Liver (tissue), 9 donors: ENCODE results near the gene ADK. TPM values are rescaled to one million over a fixed set of nuclear protein-coding genes. Genes with fewer than 3 reads are reported as not detected.

ENCODE experiments used
- DNase-seq: peaks from one replicate; pipeline ENCODE4 v3.0.0-alpha.2; 2017; ENCODE audit warnings: low spot score
- H3K27ac ChIP-seq, 2 donors: one replicate each; pipeline ENCODE4 v1.7.0; 2013; ENCODE audit warnings: inconsistent platforms in 2 of 2, low read length in 2 of 2, control low read depth in 1 of 2, low read depth in 1 of 2, mild to moderate bottlenecking in 1 of 2
- H3K27me3 ChIP-seq, 4 donors: one replicate each; pipeline versions ENCODE4 v1.6.1 to v1.7.0; 2013; ENCODE audit warnings: low read length in 3 of 4, inconsistent platforms in 1 of 4, mild to moderate bottlenecking in 1 of 4, moderate library complexity in 1 of 4; ENCODE audit not compliant: control insufficient read depth in 4 of 4, insufficient read depth in 4 of 4
- H3K36me3 ChIP-seq, 4 donors: one replicate each; pipeline versions ENCODE4 v1.6.1 to v1.7.0; 2013; ENCODE audit warnings: low read length in 3 of 4, mild to moderate bottlenecking in 3 of 4, low read depth in 1 of 4, moderate library complexity in 1 of 4; ENCODE audit not compliant: control insufficient read depth in 4 of 4, insufficient read depth in 3 of 4
- H3K4me1 ChIP-seq, 4 donors: one replicate each; pipeline versions ENCODE4 v1.6.1 to v1.7.0; 2013; ENCODE audit warnings: low read length in 3 of 4, mild to moderate bottlenecking in 3 of 4, moderate library complexity in 1 of 4; ENCODE audit not compliant: control insufficient read depth in 4 of 4, insufficient read depth in 4 of 4
- H3K4me3 ChIP-seq, 3 donors: one replicate each; pipeline versions ENCODE4 v1.6.1 to v1.7.0; 2013; ENCODE audit warnings: low read length in 3 of 3, control low read depth in 1 of 3, low read depth in 1 of 3, mild to moderate bottlenecking in 1 of 3
- H3K9ac ChIP-seq, 2 donors: one replicate each; pipeline ENCODE4 v1.7.0; 2013; ENCODE audit warnings: low read length in 2 of 2, mild to moderate bottlenecking in 2 of 2, moderate library complexity in 2 of 2, control low read depth in 1 of 2, low read depth in 1 of 2
- H3K9me3 ChIP-seq, 4 donors: one replicate each; pipeline versions ENCODE4 v1.6.1 to v1.7.0; 2013; ENCODE audit warnings: low read length in 3 of 4; ENCODE audit not compliant: control insufficient read depth in 4 of 4
- EGR1 ChIP-seq, 2 donors: IDR thresholded peaks; 2 replicates each; pipeline ENCODE4 v1.6.1; 2016 to 2018; ENCODE audit warnings: antibody characterized with exemption in 2 of 2, low read depth in 2 of 2
- FOXA1 ChIP-seq: IDR thresholded peaks from 2 replicates; pipeline ENCODE4 v1.6.1; 2016; ENCODE audit warnings: antibody characterized with exemption
- FOXA2 ChIP-seq: IDR thresholded peaks from 2 replicates; pipeline ENCODE4 v1.6.1; 2016; ENCODE audit warnings: antibody characterized with exemption
- GABPA ChIP-seq, 2 donors: IDR thresholded peaks in 1 of 2; conservative IDR thresholded peaks in 1 of 2; 2 replicates each; pipeline ENCODE4 v1.6.1; 2016; ENCODE audit warnings: antibody characterized with exemption in 2 of 2, mild to moderate bottlenecking in 1 of 2, moderate library complexity in 1 of 2
- HNF4A ChIP-seq, 2 donors: conservative IDR thresholded peaks; 2 replicates each; pipeline ENCODE4 v1.6.1; 2016; ENCODE audit warnings: antibody characterized with exemption in 2 of 2, mild to moderate bottlenecking in 2 of 2
- HNF4G ChIP-seq: IDR thresholded peaks from 2 replicates; pipeline ENCODE4 v1.6.1; 2016; ENCODE audit warnings: antibody characterized with exemption
- JUND ChIP-seq, 2 donors: IDR thresholded peaks; 2 replicates each; pipeline ENCODE4 v1.6.1; 2016; ENCODE audit warnings: antibody characterized with exemption in 2 of 2
- NR2F2 ChIP-seq: IDR thresholded peaks from 2 replicates; pipeline ENCODE4 v1.6.1; 2016; ENCODE audit warnings: antibody characterized with exemption
- RAD21 ChIP-seq, 2 donors: IDR thresholded peaks; 2 replicates each; pipeline ENCODE4 v1.6.1; 2016; ENCODE audit warnings: antibody characterized with exemption in 2 of 2, mild to moderate bottlenecking in 2 of 2
- RXRA ChIP-seq, 2 donors: IDR thresholded peaks; 2 replicates each; pipeline ENCODE4 v1.6.1; 2017 to 2018; ENCODE audit warnings: antibody characterized with exemption in 2 of 2, mild to moderate bottlenecking in 1 of 2
- TAF1 ChIP-seq: conservative IDR thresholded peaks from 2 replicates; pipeline ENCODE4 v1.6.1; 2016; ENCODE audit warnings: antibody characterized with exemption, mild to moderate bottlenecking
- YY1 ChIP-seq: IDR thresholded peaks from 2 replicates; pipeline ENCODE4 v1.6.1; 2016; ENCODE audit warnings: antibody characterized with exemption, mild to moderate bottlenecking
- whole genome bisulfite sequencing: extraction: QIAGEN DNeasy Blood & Tissue Kit; methylation state at CpG from one replicate; pipeline ENCODE4 v1.1.7; 2013; 5-methylcytosine and 5-hydroxymethylcytosine counted together
- polyA plus RNA-seq, 2 donors: library from polyadenylated mRNA; stranded (reverse) in 1 of 2; unstranded in 1 of 2; fragments of 200-250 nt in 1 of 2; fragments of >200 nt in 1 of 2; fragmentation: Nextera tagmentation in 1 of 2; extraction: Ambion mirVana in 1 of 2; gene quantifications; one replicate each; pipeline versions ENCODE4 v1.2.1 to v1.2.3, GENCODE V29; 2013 to 2015
- total RNA-seq, 2 donors: library from RNA; depleted of rRNA; stranded (reverse); fragments of >200 nt; gene quantifications; one replicate each; pipeline ENCODE4 v1.2.3, GENCODE V29; 2014
- TF ChIP-seq, protein P1 (sequence below): IDR thresholded peaks from 2 replicates; pipeline ENCODE4 v1.6.1; 2016; ENCODE audit warnings: antibody characterized with exemption, mild to moderate bottlenecking
- TF ChIP-seq, protein P2 (sequence below): IDR thresholded peaks from 2 replicates; pipeline ENCODE4 v1.6.1; 2016; ENCODE audit warnings: antibody characterized with exemption
- TF ChIP-seq, protein P3 (sequence below): IDR thresholded peaks from 2 replicates; pipeline ENCODE4 v1.6.1; 2016; ENCODE audit warnings: antibody characterized with exemption
- donor health status: healthy.
- donor health status: healthy.
- donor health status: healthy.
- donor health status: healthy.
- donor health status: healthy.

ADK gene
- total and polyA plus RNA-seq, 4 donors = 18.0 to 110 (median 65.5) TPM

DNA sequence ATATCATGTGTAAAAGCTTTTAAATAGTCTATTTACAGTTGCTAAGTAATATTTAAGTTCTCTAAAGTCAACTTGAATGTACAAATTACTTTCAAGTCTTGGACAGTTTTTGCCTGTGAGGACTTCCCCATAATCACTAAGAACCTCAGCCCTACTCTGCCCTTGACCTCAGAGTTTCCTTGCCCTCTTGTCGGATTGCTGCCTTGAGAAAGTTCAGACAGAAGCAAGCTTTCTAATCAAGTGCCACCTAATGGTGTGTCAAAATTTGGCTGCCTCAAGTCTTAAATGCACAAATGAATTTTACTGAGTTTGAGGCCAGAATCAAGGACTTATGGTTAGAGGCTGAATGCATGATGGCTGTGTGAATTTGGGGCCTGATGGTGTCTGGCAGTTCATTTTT lies 587.0 kb downstream of the ADK start (continued):
- TF ChIP-seq, protein P1, sequence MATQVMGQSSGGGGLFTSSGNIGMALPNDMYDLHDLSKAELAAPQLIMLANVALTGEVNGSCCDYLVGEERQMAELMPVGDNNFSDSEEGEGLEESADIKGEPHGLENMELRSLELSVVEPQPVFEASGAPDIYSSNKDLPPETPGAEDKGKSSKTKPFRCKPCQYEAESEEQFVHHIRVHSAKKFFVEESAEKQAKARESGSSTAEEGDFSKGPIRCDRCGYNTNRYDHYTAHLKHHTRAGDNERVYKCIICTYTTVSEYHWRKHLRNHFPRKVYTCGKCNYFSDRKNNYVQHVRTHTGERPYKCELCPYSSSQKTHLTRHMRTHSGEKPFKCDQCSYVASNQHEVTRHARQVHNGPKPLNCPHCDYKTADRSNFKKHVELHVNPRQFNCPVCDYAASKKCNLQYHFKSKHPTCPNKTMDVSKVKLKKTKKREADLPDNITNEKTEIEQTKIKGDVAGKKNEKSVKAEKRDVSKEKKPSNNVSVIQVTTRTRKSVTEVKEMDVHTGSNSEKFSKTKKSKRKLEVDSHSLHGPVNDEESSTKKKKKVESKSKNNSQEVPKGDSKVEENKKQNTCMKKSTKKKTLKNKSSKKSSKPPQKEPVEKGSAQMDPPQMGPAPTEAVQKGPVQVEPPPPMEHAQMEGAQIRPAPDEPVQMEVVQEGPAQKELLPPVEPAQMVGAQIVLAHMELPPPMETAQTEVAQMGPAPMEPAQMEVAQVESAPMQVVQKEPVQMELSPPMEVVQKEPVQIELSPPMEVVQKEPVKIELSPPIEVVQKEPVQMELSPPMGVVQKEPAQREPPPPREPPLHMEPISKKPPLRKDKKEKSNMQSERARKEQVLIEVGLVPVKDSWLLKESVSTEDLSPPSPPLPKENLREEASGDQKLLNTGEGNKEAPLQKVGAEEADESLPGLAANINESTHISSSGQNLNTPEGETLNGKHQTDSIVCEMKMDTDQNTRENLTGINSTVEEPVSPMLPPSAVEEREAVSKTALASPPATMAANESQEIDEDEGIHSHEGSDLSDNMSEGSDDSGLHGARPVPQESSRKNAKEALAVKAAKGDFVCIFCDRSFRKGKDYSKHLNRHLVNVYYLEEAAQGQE = no peak
- TF ChIP-seq FOXA2 (no peak), EGR1 (IDR thresholded peaks at IDR 0.05; ENCODE audit: low read depth in 2 of 2) (no peak), NR2F2 (no peak), HNF4G (no peak), RXRA (IDR thresholded peaks at IDR 0.05) (no peak), FOXA1 (no peak)
- TF ChIP-seq, protein P2, sequence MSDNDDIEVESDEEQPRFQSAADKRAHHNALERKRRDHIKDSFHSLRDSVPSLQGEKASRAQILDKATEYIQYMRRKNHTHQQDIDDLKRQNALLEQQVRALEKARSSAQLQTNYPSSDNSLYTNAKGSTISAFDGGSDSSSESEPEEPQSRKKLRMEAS = no peak

DNA sequence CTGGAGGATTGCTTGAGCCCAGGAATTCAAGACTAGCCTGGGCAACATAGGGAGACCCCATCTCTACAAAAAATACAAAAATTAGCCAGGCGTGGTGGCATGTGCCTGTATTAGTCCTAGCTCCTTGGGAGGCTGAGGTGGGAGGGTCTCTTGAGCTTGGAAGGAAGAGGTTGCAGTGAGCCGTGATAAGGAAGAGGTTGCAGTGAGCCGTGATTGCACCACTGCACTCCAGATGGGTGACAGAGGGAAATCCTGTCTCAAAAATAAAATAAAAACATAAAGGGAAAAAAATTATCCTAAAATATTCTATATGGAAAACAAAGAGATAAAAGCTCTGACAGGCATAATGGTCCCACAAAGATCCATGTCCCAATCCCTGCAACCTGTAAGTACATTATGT lies 587.5 kb downstream of the ADK start:
- Histone ChIP-seq H3K27me3 (no peaks in the 10 kb centered on the region), H3K4me1 (no peaks in the 10 kb centered on the region), H3K27ac (no peak overlapping the region), H3K4me3 (no peak overlapping the region), H3K9me3 (no peaks in the 10 kb centered on the region), H3K36me3 (no peaks in the 10 kb centered on the region), H3K9ac (no peak overlapping the region)
- WGBS = 71% methylated on average over 3 of the region's 3 CpGs
- DNase-seq = no peak
- no peak for TF ChIP-seq TAF1
- TF ChIP-seq RXRA (IDR thresholded peaks at IDR 0.05) = no peak
- no peak for TF ChIP-seq HNF4A (conservative IDR thresholded peaks at IDR 0.05)
- TF ChIP-seq, protein P3, sequence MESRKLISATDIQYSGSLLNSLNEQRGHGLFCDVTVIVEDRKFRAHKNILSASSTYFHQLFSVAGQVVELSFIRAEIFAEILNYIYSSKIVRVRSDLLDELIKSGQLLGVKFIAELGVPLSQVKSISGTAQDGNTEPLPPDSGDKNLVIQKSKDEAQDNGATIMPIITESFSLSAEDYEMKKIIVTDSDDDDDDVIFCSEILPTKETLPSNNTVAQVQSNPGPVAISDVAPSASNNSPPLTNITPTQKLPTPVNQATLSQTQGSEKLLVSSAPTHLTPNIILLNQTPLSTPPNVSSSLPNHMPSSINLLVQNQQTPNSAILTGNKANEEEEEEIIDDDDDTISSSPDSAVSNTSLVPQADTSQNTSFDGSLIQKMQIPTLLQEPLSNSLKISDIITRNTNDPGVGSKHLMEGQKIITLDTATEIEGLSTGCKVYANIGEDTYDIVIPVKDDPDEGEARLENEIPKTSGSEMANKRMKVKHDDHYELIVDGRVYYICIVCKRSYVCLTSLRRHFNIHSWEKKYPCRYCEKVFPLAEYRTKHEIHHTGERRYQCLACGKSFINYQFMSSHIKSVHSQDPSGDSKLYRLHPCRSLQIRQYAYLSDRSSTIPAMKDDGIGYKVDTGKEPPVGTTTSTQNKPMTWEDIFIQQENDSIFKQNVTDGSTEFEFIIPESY = no peak
- TF ChIP-seq, protein P1 = no peak
- TF ChIP-seq FOXA1 = no peak
- TF ChIP-seq GABPA (IDR thresholded peaks at IDR 0.05 in 1 of 2, conservative IDR thresholded peaks at IDR 0.05 in 1 of 2) = no peak
- no peak for TF ChIP-seq YY1
- TF ChIP-seq JUND (IDR thresholded peaks at IDR 0.05) = no peak
- TF ChIP-seq RAD21 (IDR thresholded peaks at IDR 0.05) = no peak
- no peak for TF ChIP-seq NR2F2
- no peak for TF ChIP-seq EGR1 (IDR thresholded peaks at IDR 0.05; ENCODE audit: low read depth in 2 of 2)
